T-helper 1 cell treated with Interleukin-12 subunit alpha and Interleukin-12 subunit beta and Interleukin-4 antibody, amounts not matched to agents 30 μg/mL and 1 μg/mL, for 36 hours (primary cell): ENCODE data around the gene DDX18.
A peak's percentile ranks its signal among the peaks of the same experiment; 100 is the strongest.
"Not testable (repeated sequence)": the region's sequence is repeated elsewhere in the genome, so short reads cannot be mapped to it uniquely, and the experiment has no call there.

Source experiments
- H3K27ac Mint-ChIP-seq: one replicate; pipeline ENCODE4 v1.8.0; 2021; ENCODE audit warnings: mild to moderate bottlenecking, mixed read lengths
- H3K27me3 Mint-ChIP-seq: one replicate; pipeline ENCODE4 v1.8.0; 2021; ENCODE audit warnings: low read depth, mixed read lengths
- H3K36me3 Mint-ChIP-seq: one replicate; pipeline ENCODE4 v1.8.0; 2021; ENCODE audit warnings: low read depth, mixed read lengths
- H3K4me1 Mint-ChIP-seq: one replicate; pipeline ENCODE4 v1.8.0; 2021; ENCODE audit warnings: low read depth, mixed read lengths
- H3K4me3 Mint-ChIP-seq: one replicate; pipeline ENCODE4 v1.8.0; 2021; ENCODE audit warnings: mild to moderate bottlenecking, moderate library complexity, mixed read lengths
- H3K9me3 Mint-ChIP-seq: one replicate; pipeline ENCODE4 v1.8.0; 2021; ENCODE audit warnings: mixed read lengths

The DDX18 gene

GRCh38 chr2:117814417-117815264, at the start of gene DDX18:
DDX18 (plus strand) TSS chr2:117814691; CDS start chr2:117814778, 87 bp downstream.
- Mint-ChIP-seq H3K4me3 (peak within 1 kb of the TSS; percentile 92), H3K27ac (peak within 1 kb of the TSS; percentile 97), H3K27me3 (no peaks in the 10 kb centered on the region), H3K4me1 (peaks cover 30% of the 10 kb centered on the region), H3K9me3 (no peaks in the 10 kb centered on the region), H3K36me3 (peaks cover 25% of the 10 kb centered on the region)

- H3K9me3 Mint-ChIP-seq, result no peaks in the 10 kb centered on the region
- H3K36me3 Mint-ChIP-seq, result no peaks in the 10 kb centered on the region
- no peak overlapping the region for H3K27ac Mint-ChIP-seq
- H3K4me3 Mint-ChIP-seq, result no peak overlapping the region
- H3K27me3 Mint-ChIP-seq, result no peaks in the 10 kb centered on the region
- H3K4me1 Mint-ChIP-seq, result no peaks in the 10 kb centered on the region
These were observed 43.8 kb upstream of the DDX18 start for GRCh38 chr2:117770730-117771129.

- no peak overlapping the region for H3K27ac Mint-ChIP-seq
- no peaks in the 10 kb centered on the region for H3K9me3 Mint-ChIP-seq
- H3K4me1 Mint-ChIP-seq, result no peaks in the 10 kb centered on the region
- no peak overlapping the region for H3K4me3 Mint-ChIP-seq
- H3K27me3 Mint-ChIP-seq, result no peaks in the 10 kb centered on the region
- no peaks in the 10 kb centered on the region for H3K36me3 Mint-ChIP-seq
These were observed 42.4 kb upstream of the DDX18 start for GRCh38 chr2:117771969-117772630.

- no peak overlapping the region for H3K27ac Mint-ChIP-seq
- H3K9me3 Mint-ChIP-seq, result no peaks in the 10 kb centered on the region
These were observed 39.8 kb upstream of the DDX18 start for GRCh38 chr2:117774716-117775115.

GRCh38 chr2:117775703-117776219, 38.7 kb upstream of the DDX18 start:
- no peaks in the 10 kb centered on the region for H3K36me3 Mint-ChIP-seq
- H3K9me3 Mint-ChIP-seq, result no peaks in the 10 kb centered on the region
- H3K27me3 Mint-ChIP-seq, result no peaks in the 10 kb centered on the region
- no peak overlapping the region for H3K4me3 Mint-ChIP-seq
- H3K4me1 Mint-ChIP-seq, result no peaks in the 10 kb centered on the region
- no peak overlapping the region for H3K27ac Mint-ChIP-seq

More at GRCh38 chr2:117774716-117775115, 39.8 kb upstream of the DDX18 start:
- Mint-ChIP-seq H3K4me3 (no peak overlapping the region), H3K36me3 (no peaks in the 10 kb centered on the region), H3K4me1 (no peaks in the 10 kb centered on the region), H3K27me3 (no peaks in the 10 kb centered on the region)

- H3K36me3 Mint-ChIP-seq, result no peaks in the 10 kb centered on the region
- H3K9me3 Mint-ChIP-seq, result no peaks in the 10 kb centered on the region
- no peaks in the 10 kb centered on the region for H3K27me3 Mint-ChIP-seq
- no peak overlapping the region for H3K4me3 Mint-ChIP-seq
- no peaks in the 10 kb centered on the region for H3K4me1 Mint-ChIP-seq
- H3K27ac Mint-ChIP-seq, result no peak overlapping the region
These were observed 37.6 kb upstream of the DDX18 start for GRCh38 chr2:117776888-117777287.

- H3K27me3 Mint-ChIP-seq, result no peaks in the 10 kb centered on the region
- H3K9me3 Mint-ChIP-seq, result no peaks in the 10 kb centered on the region
- H3K4me1 Mint-ChIP-seq, result no peaks in the 10 kb centered on the region
- H3K36me3 Mint-ChIP-seq, result no peaks in the 10 kb centered on the region
- no peak overlapping the region for H3K4me3 Mint-ChIP-seq
- no peak overlapping the region for H3K27ac Mint-ChIP-seq
These were observed 28.8 kb upstream of the DDX18 start for GRCh38 chr2:117785740-117786139.

GRCh38 chr2:117786520-117786919, 28.0 kb upstream of the DDX18 start:
- Mint-ChIP-seq H3K27me3 (no peaks in the 10 kb centered on the region), H3K36me3 (no peaks in the 10 kb centered on the region), H3K4me3 (no peak overlapping the region), H3K9me3 (no peaks in the 10 kb centered on the region), H3K4me1 (no peaks in the 10 kb centered on the region), H3K27ac (no peak overlapping the region)

GRCh38 chr2:117789505-117789904, 25.0 kb upstream of the DDX18 start:
- no peaks in the 10 kb centered on the region for H3K27me3 Mint-ChIP-seq
- no peaks in the 10 kb centered on the region for H3K36me3 Mint-ChIP-seq
- no peak overlapping the region for H3K27ac Mint-ChIP-seq
- H3K4me3 Mint-ChIP-seq, result no peak overlapping the region
- H3K4me1 Mint-ChIP-seq, result no peaks in the 10 kb centered on the region
- no peaks in the 10 kb centered on the region for H3K9me3 Mint-ChIP-seq

- Mint-ChIP-seq H3K4me1 (no peaks in the 10 kb centered on the region), H3K27ac (no peak overlapping the region), H3K36me3 (no peaks in the 10 kb centered on the region), H3K9me3 (no peaks in the 10 kb centered on the region), H3K27me3 (no peaks in the 10 kb centered on the region), H3K4me3 (no peak overlapping the region)
These were observed 19.8 kb upstream of the DDX18 start for GRCh38 chr2:117794668-117795067.

GRCh38 chr2:117801826-117802225, 12.7 kb upstream of the DDX18 start:
- Mint-ChIP-seq H3K9me3 (no peaks in the 10 kb centered on the region), H3K4me3 (no peak overlapping the region)

GRCh38 chr2:117803644-117804325, 10.7 kb upstream of the DDX18 start:
- H3K4me1 Mint-ChIP-seq, H3K9me3 Mint-ChIP-seq, H3K36me3 Mint-ChIP-seq, H3K27ac Mint-ChIP-seq: not testable (repeated sequence)
- peak overlapping the region; percentile 72 for H3K4me3 Mint-ChIP-seq
- H3K27me3 Mint-ChIP-seq, result peaks cover 28% of the 10 kb centered on the region

More at GRCh38 chr2:117801826-117802225, 12.7 kb upstream of the DDX18 start:
- Mint-ChIP-seq H3K27ac (no peak overlapping the region), H3K27me3 (peaks cover 28% of the 10 kb centered on the region), H3K4me1 (peaks cover 4% of the 10 kb centered on the region), H3K36me3 (no peaks in the 10 kb centered on the region)

- Mint-ChIP-seq H3K27ac (no peak overlapping the region), H3K4me1 (peaks cover 20% of the 10 kb centered on the region), H3K36me3 (peaks cover 9% of the 10 kb centered on the region), H3K9me3 (no peaks in the 10 kb centered on the region), H3K27me3 (no peaks in the 10 kb centered on the region), H3K4me3 (no peak overlapping the region)
These were observed 2.0 kb upstream of the DDX18 start for GRCh38 chr2:117812443-117812842.

GRCh38 chr2:117815946-117816345, 1.5 kb downstream of the DDX18 start:
- H3K27me3 Mint-ChIP-seq, result no peaks in the 10 kb centered on the region
- peaks cover 39% of the 10 kb centered on the region for H3K4me1 Mint-ChIP-seq
- H3K9me3 Mint-ChIP-seq, result no peaks in the 10 kb centered on the region
- H3K27ac Mint-ChIP-seq, result peak overlapping the region; percentile 62
- peaks cover 35% of the 10 kb centered on the region for H3K36me3 Mint-ChIP-seq
- H3K4me3 Mint-ChIP-seq, result peak overlapping the region; percentile 92
